Stimulated activated CD4-positive, alpha-beta T cell treated with anti-CD3 and anti-CD28 coated beads, TNF-alpha, amount 100 ng/mL, for 24 hours (primary cell): ENCODE data around the gene G2E3.
"Not testable (repeated sequence)": the region's sequence is repeated elsewhere in the genome, so short reads cannot be mapped to it uniquely, and the experiment has no call there.

ENCODE experiments used
- DNase-seq, 3 experiments: peaks; one replicate each; pipeline ENCODE4 v3.0.0-alpha.2; 2020; ENCODE audit warnings: low read depth in 3 of 3

The G2E3 gene, protein sequence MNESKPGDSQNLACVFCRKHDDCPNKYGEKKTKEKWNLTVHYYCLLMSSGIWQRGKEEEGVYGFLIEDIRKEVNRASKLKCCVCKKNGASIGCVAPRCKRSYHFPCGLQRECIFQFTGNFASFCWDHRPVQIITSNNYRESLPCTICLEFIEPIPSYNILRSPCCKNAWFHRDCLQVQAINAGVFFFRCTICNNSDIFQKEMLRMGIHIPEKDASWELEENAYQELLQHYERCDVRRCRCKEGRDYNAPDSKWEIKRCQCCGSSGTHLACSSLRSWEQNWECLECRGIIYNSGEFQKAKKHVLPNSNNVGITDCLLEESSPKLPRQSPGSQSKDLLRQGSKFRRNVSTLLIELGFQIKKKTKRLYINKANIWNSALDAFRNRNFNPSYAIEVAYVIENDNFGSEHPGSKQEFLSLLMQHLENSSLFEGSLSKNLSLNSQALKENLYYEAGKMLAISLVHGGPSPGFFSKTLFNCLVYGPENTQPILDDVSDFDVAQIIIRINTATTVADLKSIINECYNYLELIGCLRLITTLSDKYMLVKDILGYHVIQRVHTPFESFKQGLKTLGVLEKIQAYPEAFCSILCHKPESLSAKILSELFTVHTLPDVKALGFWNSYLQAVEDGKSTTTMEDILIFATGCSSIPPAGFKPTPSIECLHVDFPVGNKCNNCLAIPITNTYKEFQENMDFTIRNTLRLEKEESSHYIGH

DNA sequence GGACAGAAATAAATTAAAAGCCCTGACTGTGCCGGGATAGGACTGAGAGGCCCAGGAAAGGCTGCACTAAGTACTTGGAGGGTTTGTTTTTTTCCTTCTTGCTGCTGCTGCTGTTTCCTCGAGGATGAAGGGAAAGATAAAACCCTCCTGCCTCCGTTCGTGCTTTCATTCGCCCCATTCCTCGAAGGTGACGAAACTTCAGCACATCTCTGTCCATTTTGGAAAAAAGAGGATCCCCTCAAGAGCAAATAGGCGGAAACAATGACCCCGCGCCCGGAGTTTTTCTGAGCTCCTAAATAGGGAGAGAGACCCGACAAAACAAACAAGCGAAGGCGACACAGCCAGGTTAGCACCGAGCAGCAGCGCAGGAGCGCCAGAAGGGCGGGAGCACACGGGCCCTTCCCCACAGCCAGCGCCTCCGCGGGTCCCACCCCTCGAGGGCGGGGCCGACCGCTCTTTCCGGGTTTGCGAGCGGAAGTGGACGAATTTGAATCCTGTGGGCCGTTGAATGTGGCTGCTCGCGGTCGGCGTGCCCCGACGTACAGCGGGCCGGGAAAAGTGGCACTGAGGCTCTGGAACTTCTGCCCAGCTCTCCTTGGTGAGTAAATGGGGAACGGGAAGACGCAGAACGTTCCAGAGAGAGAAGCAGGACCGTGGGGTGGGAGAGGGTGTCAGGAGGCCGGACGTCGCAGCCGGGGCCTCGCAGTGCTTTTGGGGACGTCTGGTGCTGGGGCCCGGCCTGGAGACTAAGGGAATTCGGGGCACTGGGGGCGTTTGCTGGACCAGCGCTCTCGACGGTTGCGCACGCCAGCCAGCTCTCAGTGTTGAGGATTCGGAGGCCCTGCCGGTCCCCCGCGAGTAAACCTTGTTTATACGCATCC is at the start of gene G2E3:
Gene G2E3, plus strand, starts transcription at position 484 of the 881 bp plus-strand sequence. CDS start 21,922 bp downstream, outside the sequence.
- peak; percentile 80 to 90 (median 82) for DNase-seq

- no peak for DNase-seq
These were observed 41.2 kb upstream of the G2E3 start for GRCh38 chr14:30517737-30518136.

DNA sequence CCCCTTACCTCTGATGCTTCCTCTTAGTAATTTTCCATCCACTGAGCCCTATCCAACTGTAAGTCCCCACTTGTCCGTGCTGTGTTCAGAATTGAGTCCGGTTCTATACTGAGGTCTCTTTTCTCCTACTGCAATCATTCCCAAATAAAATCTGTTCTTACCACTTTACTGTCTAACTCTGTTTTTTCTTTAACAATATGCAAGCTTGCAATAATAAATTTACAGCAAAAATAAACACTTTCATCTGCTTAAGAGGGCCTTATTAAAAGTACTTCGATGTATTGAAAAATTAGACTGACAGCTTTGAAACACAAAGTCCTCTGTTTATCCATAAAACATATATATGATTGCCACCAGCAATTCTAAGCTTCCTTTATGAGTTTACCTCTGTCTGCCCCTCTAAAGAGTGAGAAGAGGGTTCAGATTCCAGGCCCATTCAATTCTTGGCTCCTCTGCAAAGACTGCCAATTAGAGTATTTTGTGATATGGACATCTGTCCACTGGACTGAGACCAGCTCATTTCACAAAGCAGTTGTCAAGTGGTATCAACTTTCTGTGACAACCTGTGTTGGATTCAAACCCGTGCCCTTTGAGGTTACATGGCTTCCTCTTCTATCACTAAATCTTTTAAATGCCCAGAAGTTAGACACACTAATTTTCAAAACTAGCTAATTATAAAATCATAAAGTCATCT is 39.9 kb upstream of the G2E3 start:
- DNase-seq: no peak

DNA sequence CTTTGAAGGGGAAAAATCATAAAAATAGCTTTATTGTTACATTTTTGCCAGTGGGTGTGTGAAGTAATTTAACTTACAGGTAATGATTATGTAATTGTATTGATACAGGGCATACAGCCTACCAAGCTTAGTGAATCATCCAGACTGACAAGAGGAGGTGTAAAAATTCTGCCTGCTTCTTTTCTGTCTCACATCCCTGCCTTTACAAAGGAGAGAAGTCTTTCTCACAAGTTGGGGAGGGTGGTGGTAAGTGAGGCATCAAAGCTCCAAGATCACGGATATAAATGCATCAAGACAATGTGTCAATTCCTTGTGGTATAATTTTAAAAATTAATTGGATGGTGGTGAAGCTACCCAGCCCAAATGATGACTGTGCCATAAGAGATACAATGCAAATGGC is 39.0 kb upstream of the G2E3 start:
- DNase-seq: no peak

GRCh38 chr14:30520536-30520935 is 38.4 kb upstream of the G2E3 start:
- DNase-seq: no peak

- DNase-seq: no peak
These were observed 36.8 kb upstream of the G2E3 start for GRCh38 chr14:30521899-30522736.

DNA sequence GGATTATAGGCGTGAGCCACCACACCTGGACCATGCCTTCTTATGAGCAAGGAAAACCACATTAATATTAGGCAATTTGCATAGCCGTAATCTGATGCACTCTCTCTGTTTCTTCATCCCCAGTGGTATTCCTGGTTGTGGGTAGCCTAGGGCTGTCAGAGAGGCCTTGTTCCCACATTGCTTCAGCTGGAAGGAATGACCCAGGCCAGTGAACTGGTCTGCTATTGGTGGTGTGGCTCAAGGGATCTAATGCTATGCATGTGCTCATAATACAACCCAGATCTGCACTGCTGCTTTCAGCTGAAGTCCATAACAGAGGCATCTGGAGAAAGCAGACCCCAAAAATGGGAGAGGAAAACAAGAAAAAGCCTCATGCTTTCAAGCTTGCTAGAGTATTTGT is 33.1 kb upstream of the G2E3 start:
- no peak for DNase-seq

DNA sequence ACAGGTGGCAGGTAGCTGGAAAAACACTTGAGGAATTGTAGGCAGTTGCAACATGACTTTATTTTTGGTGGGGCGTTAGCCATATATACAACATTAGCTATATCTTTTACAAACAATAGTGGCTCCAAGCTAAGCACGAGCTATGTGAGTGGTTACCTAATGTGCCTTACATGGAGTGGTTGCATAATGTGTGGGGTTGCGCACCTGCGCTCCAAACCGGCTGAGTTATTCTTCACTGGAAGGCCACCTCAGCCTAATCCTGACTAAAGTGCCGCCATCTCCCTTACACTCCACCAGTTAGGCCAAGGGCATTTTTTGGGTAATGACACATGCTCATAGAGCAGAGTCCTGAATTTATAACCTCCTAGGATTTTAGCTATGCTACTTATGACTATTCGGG is 31.8 kb upstream of the G2E3 start:
- no peak for DNase-seq

DNA sequence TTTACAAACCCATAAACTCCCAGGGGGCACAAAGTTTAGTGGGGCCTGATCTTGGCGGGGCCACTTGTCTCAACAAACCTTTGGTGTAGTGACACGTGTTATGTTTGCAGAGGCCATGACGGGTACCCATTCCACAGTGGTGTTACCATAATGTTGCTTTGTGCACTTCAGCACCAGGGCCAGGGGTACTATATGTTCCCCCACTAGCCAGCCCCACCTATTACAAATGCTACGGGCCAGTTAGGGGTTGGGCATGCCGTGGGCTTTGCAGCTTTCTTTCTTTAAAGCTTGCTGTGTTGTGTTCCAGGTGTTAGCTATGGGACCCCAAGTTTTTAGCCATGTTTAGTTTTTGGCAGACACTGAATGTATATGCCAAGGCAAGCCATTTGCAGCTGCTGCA is 30.8 kb upstream of the G2E3 start:
- no peak for DNase-seq

- no peak for DNase-seq
These were observed 29.9 kb upstream of the G2E3 start for GRCh38 chr14:30528778-30529642.

GRCh38 chr14:30532264-30532663 is 26.7 kb upstream of the G2E3 start:
- DNase-seq: no peak

DNA sequence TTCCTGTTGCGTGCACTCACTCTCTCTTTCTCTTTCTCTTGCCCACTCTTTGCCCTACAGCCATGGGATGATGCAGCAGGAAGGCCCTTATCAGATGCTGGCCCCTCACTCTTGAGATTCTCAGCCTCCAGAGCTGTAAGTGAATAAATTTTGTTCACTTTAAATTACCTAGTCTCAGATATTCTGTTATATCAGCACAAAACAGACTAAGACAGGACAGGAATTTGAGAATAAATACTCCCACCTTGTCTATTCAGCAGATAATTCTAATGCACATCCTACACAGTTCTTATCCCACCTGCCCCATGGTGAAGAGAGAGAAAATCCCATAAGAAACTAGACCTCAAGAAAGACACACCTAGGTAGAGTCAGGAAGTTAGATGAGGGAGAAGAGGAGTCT is 25.8 kb upstream of the G2E3 start:
- no peak for DNase-seq

GRCh38 chr14:30541318-30541717 is 17.6 kb upstream of the G2E3 start:
- no peak for DNase-seq

GRCh38 chr14:30546735-30547134 is 12.2 kb upstream of the G2E3 start:
- not testable (repeated sequence) for DNase-seq

DNA sequence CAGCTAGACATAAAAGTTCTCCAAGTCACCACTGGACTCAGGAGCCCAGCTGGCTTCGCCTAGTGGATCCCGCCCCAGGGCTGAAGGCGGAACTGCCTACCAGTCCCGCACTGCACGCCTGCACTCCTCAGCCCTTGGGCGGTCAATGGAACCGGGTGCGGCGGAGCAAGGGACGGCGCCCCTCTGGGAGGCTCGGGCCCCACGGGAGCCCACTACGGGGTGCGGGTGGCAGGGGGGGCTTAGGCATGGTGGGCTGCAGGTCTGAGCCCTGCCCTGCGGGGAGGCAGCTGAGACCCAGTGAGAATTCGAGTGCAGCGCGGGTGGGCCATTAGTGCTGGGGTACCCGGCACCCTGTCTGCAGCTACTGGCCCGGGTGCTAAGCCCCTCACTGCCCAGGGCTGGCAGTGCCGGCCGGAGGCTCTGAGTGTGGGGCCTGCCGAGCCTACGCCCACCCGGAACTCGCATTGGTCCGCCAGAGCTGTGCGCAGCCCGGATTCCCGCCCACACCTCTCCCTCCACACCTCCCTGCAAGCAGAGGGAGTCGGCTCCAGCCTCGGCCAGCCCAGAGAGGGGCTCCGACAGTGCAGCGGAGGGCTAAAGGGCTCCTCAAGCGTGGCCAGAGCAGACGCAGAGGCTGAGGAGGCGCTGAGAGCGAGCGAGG is 11.4 kb upstream of the G2E3 start:
- DNase-seq: no peak

DNA sequence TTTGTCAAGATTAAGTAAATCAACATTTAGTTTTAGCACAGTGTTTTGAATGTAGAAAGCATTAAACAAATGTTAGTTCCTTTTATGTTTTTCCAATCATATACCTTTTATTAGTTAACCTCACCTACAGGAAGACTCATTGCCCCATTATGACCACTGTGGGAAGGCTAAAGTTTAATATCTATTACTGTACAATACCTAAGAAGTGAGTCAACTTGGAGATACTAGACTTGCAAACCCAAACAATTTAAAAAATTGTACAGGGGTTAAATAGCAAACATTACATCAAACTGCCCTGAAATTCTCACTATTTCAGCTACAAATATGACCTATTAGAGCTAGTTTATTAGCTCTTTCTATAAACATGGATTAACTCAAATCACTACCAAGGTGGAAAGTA is 8.6 kb upstream of the G2E3 start:
- no peak for DNase-seq

DNA sequence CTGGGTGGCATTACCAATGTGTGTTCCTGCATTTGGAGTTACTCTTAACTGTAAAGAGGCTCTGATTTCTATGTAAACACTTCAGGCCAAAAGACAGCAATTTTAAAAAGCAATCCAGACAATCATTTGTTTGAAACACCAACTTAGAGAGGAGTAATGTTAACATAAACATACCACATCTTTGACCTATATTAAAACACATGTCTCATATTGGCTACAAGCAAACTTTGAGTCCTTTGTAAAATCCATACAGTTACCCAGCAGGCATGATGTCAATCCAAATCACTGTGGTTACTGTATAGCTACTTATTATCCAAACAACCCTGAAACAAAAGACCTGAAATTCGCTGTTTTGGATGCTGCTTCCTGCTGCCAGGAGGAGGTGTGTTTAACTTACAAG is 7.5 kb upstream of the G2E3 start:
- DNase-seq: no peak

- DNase-seq: no peak
These were observed 5.5 kb upstream of the G2E3 start for GRCh38 chr14:30553311-30553989.

DNA sequence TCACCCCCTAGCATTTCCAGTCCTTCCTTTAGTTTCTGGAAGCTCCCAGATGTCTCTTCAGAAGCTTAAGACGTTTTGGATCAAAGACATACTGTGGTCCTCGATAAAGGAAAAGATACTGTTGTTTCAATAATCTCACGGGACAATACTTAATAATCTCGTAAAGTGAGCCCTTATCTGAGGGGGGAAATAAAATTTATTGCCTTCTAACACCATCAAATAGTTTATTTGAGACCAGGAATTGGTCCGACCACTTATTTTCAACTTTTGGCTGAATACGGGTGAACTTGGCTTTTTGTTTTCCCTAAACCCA is 640 bp upstream of the G2E3 start:
- no peak for DNase-seq
